A673 (cell line): ENCODE measurements around the gene TCF7. TPM values are rescaled to one million over a fixed set of nuclear protein-coding genes. Genes with fewer than 3 reads are reported as not detected.

Source experiments
- BruUV-seq: library from RNA; stranded (reverse); fragments of 400-500 nt; replicated peaks from 2 replicates; lab custom pipeline; 2021; lab: Mats Ljungman, UMichigan
- CTCF ChIA-PET: fragments of 300-600 bp; sonication (Branson Sonifier 250); formaldehyde crosslinking; loops from one replicate; lab custom pipeline; 2022; ENCODE audit warnings: antibody characterized with exemption; lab: Charles Lee
- POLR2A ChIA-PET: fragments of 300-600 bp; sonication (Branson Sonifier 250); formaldehyde crosslinking; loops from one replicate; lab custom pipeline; 2022; ENCODE audit warnings: antibody characterized with exemption; ENCODE audit not compliant: low non-redundant PET; lab: Charles Lee
- DNase-seq: peaks from one replicate; pipeline ENCODE4 v3.0.0-alpha.2; 2015; ENCODE audit warnings: low spot score
- H3K27ac ChIP-seq: fragments of 200-600 bp; sonication (generic); 2 replicates; pipeline ENCODE4 v1.5.1; 2016; ENCODE audit warnings: mixed run types, low read depth, mild to moderate bottlenecking, mixed read lengths, antibody characterized with exemption, low read length; ENCODE audit not compliant: poor library complexity, severe bottlenecking
- H3K27me3 ChIP-seq: fragments of 200-600 bp; sonication (generic); replicated peaks from 2 replicates; pipeline ENCODE4 v1.6.1; 2017; ENCODE audit warnings: mixed run types, low read depth, mild to moderate bottlenecking, mixed read lengths, antibody characterized with exemption, low read length; ENCODE audit not compliant: insufficient read depth, poor library complexity
- H3K36me3 ChIP-seq: fragments of 200-600 bp; sonication (generic); 2 replicates; pipeline ENCODE4 v1.6.1; 2016; ENCODE audit warnings: mixed run types, mild to moderate bottlenecking, mixed read lengths, antibody characterized with exemption, low read length; ENCODE audit not compliant: insufficient read depth, poor library complexity, severe bottlenecking
- H3K4me1 ChIP-seq: fragments of 200-600 bp; sonication (generic); 2 replicates; pipeline ENCODE4 v1.6.1; 2017; ENCODE audit warnings: mixed run types, mild to moderate bottlenecking, mixed read lengths, antibody characterized with exemption, low read length; ENCODE audit not compliant: insufficient read depth, poor library complexity, severe bottlenecking
- H3K4me3 ChIP-seq: fragments of 200-600 bp; sonication (generic); 2 replicates; pipeline ENCODE4 v1.5.1; 2016; ENCODE audit warnings: low read depth, mixed run types, mild to moderate bottlenecking, mixed read lengths, low read length; ENCODE audit not compliant: poor library complexity, severe bottlenecking
- H3K9me3 ChIP-seq: fragments of 200-600 bp; sonication (generic); 2 replicates; pipeline ENCODE4 v1.6.1; 2016; ENCODE audit warnings: mixed run types, low read depth, mild to moderate bottlenecking, mixed read lengths, antibody characterized with exemption, low read length; ENCODE audit not compliant: poor library complexity, severe bottlenecking
- EZH2 ChIP-seq: fragments of 200-600 bp; sonication (generic); IDR thresholded peaks from 2 replicates; pipeline ENCODE4 v1.6.1; 2017; ENCODE audit warnings: borderline replicate concordance, low read depth, mild to moderate bottlenecking, mixed read lengths, antibody characterized with exemption, low read length; ENCODE audit not compliant: poor library complexity, severe bottlenecking
- intact Hi-C: fragments of 100-400 bp; cut with micrococcal nuclease; formaldehyde crosslinking; loops from one replicate; pipeline ENCODE4 v1.10.0; 2022; ENCODE audit not compliant: unreplicated experiment
- total RNA-seq: library from RNA; stranded (reverse); gene quantifications from 2 replicates; pipeline ENCODE4 v1.2.3, GENCODE V29; 2021
- TF ChIP-seq, protein P1 (sequence below): fragments of 300-800, 200-600 bp; sonication (generic); conservative IDR thresholded peaks from 2 replicates; pipeline ENCODE4 v1.5.1; 2017; ENCODE audit warnings: low read depth, mild to moderate bottlenecking, antibody characterized with exemption, low read length, moderate library complexity, mixed read lengths

The TCF7 gene
- total RNA-seq, 1 experiment from 2014 or later = 3.3 TPM

DNA sequence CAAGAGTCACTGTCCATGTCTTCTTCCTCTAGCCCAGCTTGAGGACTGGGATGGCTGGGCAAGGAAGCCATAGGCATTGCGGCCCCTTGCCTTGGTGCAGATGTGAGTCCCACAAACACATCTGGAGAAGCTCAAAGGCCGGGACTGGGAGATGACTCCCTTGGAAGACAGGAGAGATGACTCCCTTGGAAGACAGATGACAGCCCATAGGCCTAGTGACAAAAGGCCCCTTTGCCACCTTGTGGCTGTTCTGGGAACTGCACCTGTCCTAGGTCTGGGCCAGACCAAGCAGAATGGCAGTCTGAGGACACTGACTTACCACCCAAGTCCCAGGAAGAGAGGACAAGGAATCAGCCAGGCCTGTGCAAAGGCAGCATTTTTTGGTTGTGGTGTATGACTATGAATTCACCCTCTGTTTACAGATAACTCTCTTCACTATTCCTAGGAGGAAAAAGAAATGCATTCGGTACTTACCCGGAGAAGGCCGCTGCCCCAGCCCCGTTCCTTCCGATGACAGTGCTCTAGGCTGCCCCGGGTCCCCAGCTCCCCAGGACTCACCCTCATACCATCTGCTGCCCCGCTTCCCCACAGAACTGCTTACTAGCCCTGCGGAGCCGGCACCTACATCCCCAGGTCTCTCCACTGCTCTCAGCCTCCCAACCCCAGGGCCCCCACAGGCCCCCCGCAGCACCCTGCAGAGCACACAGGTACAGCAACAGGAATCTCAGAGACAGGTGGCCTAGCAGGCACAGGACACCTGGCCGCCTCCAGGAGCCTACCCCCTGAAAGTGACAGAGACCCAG lies 31.5 kb downstream of the TCF7 start:
- TF ChIP-seq, protein P1, sequence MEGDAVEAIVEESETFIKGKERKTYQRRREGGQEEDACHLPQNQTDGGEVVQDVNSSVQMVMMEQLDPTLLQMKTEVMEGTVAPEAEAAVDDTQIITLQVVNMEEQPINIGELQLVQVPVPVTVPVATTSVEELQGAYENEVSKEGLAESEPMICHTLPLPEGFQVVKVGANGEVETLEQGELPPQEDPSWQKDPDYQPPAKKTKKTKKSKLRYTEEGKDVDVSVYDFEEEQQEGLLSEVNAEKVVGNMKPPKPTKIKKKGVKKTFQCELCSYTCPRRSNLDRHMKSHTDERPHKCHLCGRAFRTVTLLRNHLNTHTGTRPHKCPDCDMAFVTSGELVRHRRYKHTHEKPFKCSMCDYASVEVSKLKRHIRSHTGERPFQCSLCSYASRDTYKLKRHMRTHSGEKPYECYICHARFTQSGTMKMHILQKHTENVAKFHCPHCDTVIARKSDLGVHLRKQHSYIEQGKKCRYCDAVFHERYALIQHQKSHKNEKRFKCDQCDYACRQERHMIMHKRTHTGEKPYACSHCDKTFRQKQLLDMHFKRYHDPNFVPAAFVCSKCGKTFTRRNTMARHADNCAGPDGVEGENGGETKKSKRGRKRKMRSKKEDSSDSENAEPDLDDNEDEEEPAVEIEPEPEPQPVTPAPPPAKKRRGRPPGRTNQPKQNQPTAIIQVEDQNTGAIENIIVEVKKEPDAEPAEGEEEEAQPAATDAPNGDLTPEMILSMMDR = peak; percentile 91
- no peak for TF ChIP-seq EZH2
- ChIA-PET POLR2A (no interaction called here), CTCF (interaction anchor here (0.6 to 2.1 kb wide), 3 partner anchors 65 to 106 kb away, joined by 3 to 13 read pairs (median 4); no protein-coding TSS in a partner anchor)
- no peak overlapping the region for H3K4me3 ChIP-seq
- no peak overlapping the region for H3K27ac ChIP-seq
- H3K9me3 ChIP-seq = no peaks in the 10 kb centered on the region
- peaks cover 46% of the 10 kb centered on the region for H3K36me3 ChIP-seq
- peak; percentile 79 for DNase-seq
- H3K27me3 ChIP-seq = no peaks in the 10 kb centered on the region
- intact Hi-C loops = loop anchor here (1.0 kb wide), 1 partner anchor 107 kb away; no protein-coding TSS in a partner anchor
- BruUV-seq = no TSS peak
- no peaks in the 10 kb centered on the region for H3K4me1 ChIP-seq

DNA sequence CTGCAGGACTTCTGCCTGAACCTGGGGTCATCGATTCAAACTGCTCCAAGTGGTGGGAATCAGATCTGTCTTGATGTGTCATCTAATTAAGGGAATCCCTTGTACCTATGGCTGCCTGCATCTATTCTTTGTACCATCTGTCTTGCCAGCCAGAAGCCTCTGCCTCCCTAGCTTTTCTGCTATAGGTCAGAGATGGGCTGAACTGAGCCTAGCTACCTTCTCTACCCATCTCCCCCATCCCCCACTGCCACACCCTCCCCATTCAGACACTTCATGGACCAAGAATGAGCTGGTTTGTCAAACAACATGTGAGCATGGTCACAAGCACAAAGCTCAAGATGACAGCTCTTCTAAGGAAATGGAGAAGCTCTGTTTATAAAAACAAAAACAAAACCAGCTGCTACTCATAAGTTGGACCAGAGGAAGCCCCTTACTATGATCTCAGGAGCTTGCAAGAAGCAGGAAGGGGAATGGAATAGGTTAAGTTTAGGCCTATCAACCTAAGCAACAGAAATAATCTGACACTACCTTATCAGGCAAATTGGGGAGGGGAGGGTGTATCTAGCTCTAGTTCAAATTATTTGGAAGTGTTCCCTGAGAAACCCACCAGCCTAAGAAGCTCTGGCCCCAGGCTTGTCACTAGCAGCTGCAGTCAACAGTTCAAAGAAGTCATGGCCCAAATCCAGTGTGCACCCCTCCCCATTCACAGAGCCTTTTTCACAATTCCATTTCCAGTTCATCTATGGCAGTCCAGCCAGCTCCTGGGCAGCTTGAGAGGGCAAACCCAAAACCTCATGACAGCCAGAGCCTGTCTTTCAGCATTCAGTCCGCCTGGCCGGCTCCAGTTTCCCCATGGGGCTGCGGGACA lies 32.4 kb downstream of the TCF7 start:
- no peak overlapping the region for H3K4me3 ChIP-seq
- no peaks in the 10 kb centered on the region for H3K27me3 ChIP-seq
- no TSS peak for BruUV-seq
- H3K27ac ChIP-seq = no peak overlapping the region
- POLR2A ChIA-PET = no interaction called here
- CTCF ChIA-PET = interaction anchor here (0.6 to 2.1 kb wide), 2 partner anchors 76 to 107 kb away, joined by 10 to 13 read pairs; no protein-coding TSS in a partner anchor
- H3K36me3 ChIP-seq = peaks cover 55% of the 10 kb centered on the region
- intact Hi-C loops = no loop called here
- H3K4me1 ChIP-seq = no peaks in the 10 kb centered on the region
- TF ChIP-seq, protein P1 = no peak
- no peak for TF ChIP-seq EZH2
- H3K9me3 ChIP-seq = no peaks in the 10 kb centered on the region
- DNase-seq = no peak

DNA sequence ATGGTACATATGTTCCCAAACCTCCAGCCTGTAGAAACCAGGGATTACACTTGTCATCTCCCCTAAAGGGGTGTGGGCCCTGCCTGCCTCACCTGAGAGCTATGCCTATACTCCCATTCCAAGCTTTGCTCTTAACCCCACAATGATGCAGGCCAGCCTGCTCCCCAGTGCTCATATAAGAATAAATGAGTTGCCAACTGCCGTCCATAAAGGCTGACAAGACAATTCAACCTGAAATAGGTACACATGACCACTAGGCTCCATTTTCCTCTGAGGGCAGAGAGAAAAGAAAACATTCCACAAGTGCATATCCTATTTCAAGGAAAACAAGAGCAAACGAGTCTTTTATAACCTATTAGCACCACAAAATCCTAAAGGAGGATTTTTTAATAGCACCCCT lies 33.8 kb downstream of the TCF7 start:
- no peak for DNase-seq
- POLR2A ChIA-PET = no interaction called here
- Histone ChIP-seq H3K9me3 (no peaks in the 10 kb centered on the region), H3K27ac (no peak overlapping the region), H3K4me3 (no peak overlapping the region), H3K27me3 (no peaks in the 10 kb centered on the region), H3K36me3 (peaks cover 63% of the 10 kb centered on the region), H3K4me1 (no peaks in the 10 kb centered on the region)
- CTCF ChIA-PET = interaction anchor here (0.9 kb wide), 1 partner anchor 109 kb away, joined by 3 read pairs; no protein-coding TSS in a partner anchor
- TF ChIP-seq, protein P1 = no peak
- TF ChIP-seq EZH2 = no peak
- no TSS peak for BruUV-seq
- intact Hi-C loops = no loop called here
